ENCODE data around the gene FAM107B. TPM values are rescaled to one million over a fixed set of nuclear protein-coding genes. Genes with fewer than 3 reads are reported as not detected.

FAM107B gene
- total RNA-seq, 4 donors from 2014 or later = 7.3 to 15.6 (median 13.3) TPM

GRCh38 chr10:14528450-14528849 is 246.2 kb downstream of the FAM107B start:
- no peak for TF ChIP-seq CTCF (IDR thresholded peaks at IDR 0.05)
- TF ChIP-seq POLR2A (IDR thresholded peaks at IDR 0.05) = no peak
- TF ChIP-seq EP300 (IDR thresholded peaks at IDR 0.05) = no peak
- TF ChIP-seq POLR2AphosphoS5 (IDR thresholded peaks at IDR 0.05) = no peak
- Histone ChIP-seq H3K36me3 (peaks cover 0 to 19% of the 10 kb centered on the region in 2 donors), H3K27ac (no peak overlapping the region), H3K9me3 (no peaks in the 10 kb centered on the region), H3K4me3 (no peak overlapping the region), H3K4me1 (no peaks in the 10 kb centered on the region), H3K27me3 (no peaks in the 10 kb centered on the region)
- WGBS, 2 donors (ENCODE audit: low coverage in 1 of 2) = 88 to 100% methylated on average over 1 to 2 of the region's 2 CpGs
- ATAC-seq = no peak

- Histone ChIP-seq H3K36me3 (peaks cover 0 to 19% of the 10 kb centered on the region in 2 donors), H3K27me3 (no peaks in the 10 kb centered on the region), H3K27ac (no peak overlapping the region), H3K9me3 (no peaks in the 10 kb centered on the region), H3K4me3 (no peak overlapping the region), H3K4me1 (no peaks in the 10 kb centered on the region)
- TF ChIP-seq POLR2AphosphoS5 (IDR thresholded peaks at IDR 0.05) (no peak), CTCF (IDR thresholded peaks at IDR 0.05) (no peak), EP300 (IDR thresholded peaks at IDR 0.05) (no peak), POLR2A (IDR thresholded peaks at IDR 0.05) (no peak)
- ATAC-seq = no peak
- WGBS, 2 donors (ENCODE audit: low coverage in 1 of 2) = 65 to 100% methylated on average over 1 to 3 of the region's 3 CpGs
Measured at GRCh38 chr10:14527915-14528314, 246.8 kb downstream of the FAM107B start.

- 95 to 100% methylated on average over 1 to 3 of the region's 3 CpGs for WGBS, 2 donors (ENCODE audit: low coverage in 1 of 2)
- Histone ChIP-seq H3K36me3 (peaks cover 0 to 19% of the 10 kb centered on the region in 2 donors), H3K27me3 (no peaks in the 10 kb centered on the region), H3K27ac (no peak overlapping the region), H3K4me1 (no peaks in the 10 kb centered on the region), H3K4me3 (no peak overlapping the region), H3K9me3 (no peaks in the 10 kb centered on the region)
- no peak for ATAC-seq
- TF ChIP-seq POLR2A (IDR thresholded peaks at IDR 0.05) (no peak), EP300 (IDR thresholded peaks at IDR 0.05) (no peak), CTCF (IDR thresholded peaks at IDR 0.05) (no peak), POLR2AphosphoS5 (IDR thresholded peaks at IDR 0.05) (no peak)
Measured at GRCh38 chr10:14527134-14527844, 247.4 kb downstream of the FAM107B start.

- no peak overlapping the region for H3K4me3 ChIP-seq
- H3K36me3 ChIP-seq = peaks cover 0 to 23% of the 10 kb centered on the region in 2 donors
- TF ChIP-seq POLR2AphosphoS5 (IDR thresholded peaks at IDR 0.05) = no peak
- H3K9me3 ChIP-seq = no peaks in the 10 kb centered on the region
- ATAC-seq = no peak
- H3K27me3 ChIP-seq = no peaks in the 10 kb centered on the region
- no peaks in the 10 kb centered on the region for H3K4me1 ChIP-seq
- H3K27ac ChIP-seq = no peak overlapping the region
- WGBS, 2 donors (ENCODE audit: low coverage in 1 of 2) = 83 to 89% methylated on average over 5 to 7 of the region's 7 CpGs
Measured at GRCh38 chr10:14526326-14526725, 248.4 kb downstream of the FAM107B start.

- Histone ChIP-seq H3K9me3 (no peaks in the 10 kb centered on the region), H3K4me3 (no peak overlapping the region), H3K36me3 (peaks cover 0 to 36% of the 10 kb centered on the region in 2 donors), H3K27ac (no peak overlapping the region), H3K4me1 (no peaks in the 10 kb centered on the region), H3K27me3 (no peaks in the 10 kb centered on the region)
- WGBS, 2 donors (ENCODE audit: low coverage in 1 of 2) = 93 to 96% methylated on average over 3 of the region's 3 CpGs
- TF ChIP-seq CTCF (IDR thresholded peaks at IDR 0.05) = no peak
- TF ChIP-seq POLR2AphosphoS5 (IDR thresholded peaks at IDR 0.05) = no peak
- no peak for TF ChIP-seq POLR2A (IDR thresholded peaks at IDR 0.05)
- TF ChIP-seq EP300 (IDR thresholded peaks at IDR 0.05) = no peak
- no peak for ATAC-seq
Measured at GRCh38 chr10:14524691-14525324, 249.9 kb downstream of the FAM107B start.

Data from gastroesophageal sphincter (tissue), 4 donors.